ENCODE results near the gene GIMAP8.

GIMAP8 gene

DNA sequence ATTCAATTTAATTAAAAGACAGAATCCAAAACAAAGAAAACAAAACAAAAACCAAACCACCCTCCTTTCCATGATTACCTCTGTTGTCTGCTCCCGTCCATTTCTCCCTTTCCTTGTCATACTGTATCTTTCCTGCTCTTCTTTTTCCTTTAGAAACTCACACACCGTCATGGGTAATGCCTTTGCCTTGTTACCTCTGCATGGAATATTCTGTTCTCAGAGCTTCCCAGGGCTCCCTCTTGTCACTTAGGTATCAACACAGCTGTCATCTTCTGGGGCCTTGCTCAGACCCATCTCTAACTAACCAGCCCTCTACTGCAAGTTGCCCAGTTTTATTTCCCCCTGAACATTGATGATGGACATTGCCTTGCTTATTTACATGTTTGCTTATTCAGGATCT is 30.2 kb upstream of the GIMAP8 start:
- H3K36me3 Mint-ChIP-seq (ENCODE audit: low read depth): peaks cover 5% of the 10 kb centered on the region
- H3K27ac Mint-ChIP-seq: no peak overlapping the region
- peaks cover 9% of the 10 kb centered on the region for H3K4me1 Mint-ChIP-seq (ENCODE audit: low read depth)
- H3K9me3 Mint-ChIP-seq: no peaks in the 10 kb centered on the region
- no peak overlapping the region for H3K4me3 Mint-ChIP-seq
- H3K27me3 Mint-ChIP-seq (ENCODE audit: low read depth): peaks cover 10% of the 10 kb centered on the region

DNA sequence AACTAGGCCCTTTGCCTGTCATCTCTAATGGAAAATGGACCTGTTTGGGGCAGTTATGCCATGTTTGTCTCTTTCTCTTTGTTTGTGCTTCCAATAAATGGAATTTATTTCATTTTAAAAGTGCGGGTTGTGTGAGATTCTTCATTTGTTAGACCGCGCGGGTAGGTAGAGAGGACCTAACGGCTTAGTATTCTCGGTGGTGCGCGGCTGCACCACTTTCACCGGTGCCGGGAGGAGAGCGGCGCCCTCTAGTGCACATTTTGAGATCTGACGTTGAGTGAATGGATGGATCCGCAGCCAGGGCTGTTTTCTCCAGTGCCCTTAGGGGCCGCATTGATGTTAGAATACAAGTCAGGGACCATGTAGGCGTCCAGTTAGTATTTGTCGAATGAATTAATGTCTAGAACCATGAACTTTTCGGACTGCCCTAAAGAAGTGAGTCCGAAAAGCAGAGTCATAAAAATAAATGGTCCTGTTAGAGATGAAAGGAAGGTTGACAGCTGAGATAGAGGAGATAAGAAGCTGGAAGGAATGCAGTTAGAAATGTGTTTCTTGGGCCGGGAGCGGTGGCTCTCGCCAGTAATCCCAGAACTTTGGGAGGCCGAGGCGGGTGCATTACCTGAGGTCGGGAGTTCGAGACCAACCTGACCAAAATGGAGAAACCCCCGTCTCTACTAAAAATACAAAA is 29.3 kb upstream of the GIMAP8 start:
- H3K4me3 Mint-ChIP-seq: no peak overlapping the region
- H3K4me1 Mint-ChIP-seq (ENCODE audit: low read depth): peaks cover 9% of the 10 kb centered on the region
- peak overlapping the region; percentile 37 for H3K27ac Mint-ChIP-seq
- H3K36me3 Mint-ChIP-seq (ENCODE audit: low read depth): peaks cover 5% of the 10 kb centered on the region
- H3K27me3 Mint-ChIP-seq (ENCODE audit: low read depth): peaks cover 10% of the 10 kb centered on the region
- H3K9me3 Mint-ChIP-seq: no peaks in the 10 kb centered on the region

DNA sequence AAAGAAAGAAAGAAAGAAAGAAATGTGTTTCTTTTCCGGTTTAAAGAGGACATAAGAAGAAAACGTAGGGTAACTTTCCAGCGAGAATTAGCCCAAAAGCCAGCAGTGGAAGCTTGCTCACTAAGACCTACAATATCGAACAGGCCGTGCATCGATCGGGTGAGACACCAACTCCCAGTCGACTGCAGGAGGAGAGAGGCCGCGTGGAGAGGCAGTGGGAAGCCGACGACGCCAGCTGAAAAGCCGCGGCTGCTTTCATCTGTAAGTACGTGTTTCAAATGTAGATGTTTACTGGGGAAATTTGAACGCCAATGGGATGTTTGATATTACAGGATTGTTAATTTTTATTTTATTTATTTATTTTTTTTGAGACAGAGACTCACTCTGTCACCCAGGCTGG is 28.6 kb upstream of the GIMAP8 start:
- Mint-ChIP-seq H3K36me3 (ENCODE audit: low read depth) (peaks cover 5% of the 10 kb centered on the region), H3K4me3 (no peak overlapping the region), H3K9me3 (no peaks in the 10 kb centered on the region), H3K4me1 (ENCODE audit: low read depth) (peaks cover 9% of the 10 kb centered on the region), H3K27me3 (ENCODE audit: low read depth) (peaks cover 10% of the 10 kb centered on the region), H3K27ac (no peak overlapping the region)

DNA sequence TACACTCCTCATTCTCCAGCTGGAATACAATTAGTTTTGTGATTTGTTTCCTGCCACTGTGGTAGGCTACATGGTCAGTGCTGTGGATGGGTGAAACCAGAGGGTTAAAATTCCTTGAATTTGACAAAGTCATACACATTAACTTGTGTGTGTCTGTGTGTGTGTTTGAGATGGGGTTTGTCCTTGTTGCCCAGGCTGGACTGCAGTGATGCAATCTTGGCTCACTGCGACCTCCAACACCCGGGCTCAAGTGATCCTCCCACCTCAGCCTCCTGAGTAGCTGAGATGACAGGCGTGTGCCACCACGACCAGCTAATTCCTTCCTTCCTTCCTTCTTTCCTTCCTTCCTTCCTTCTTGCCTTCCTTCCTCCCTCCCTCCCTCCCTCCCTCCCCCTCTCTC is 24.8 kb upstream of the GIMAP8 start:
- Mint-ChIP-seq H3K9me3 (no peaks in the 10 kb centered on the region), H3K27me3 (ENCODE audit: low read depth) (peaks cover 4% of the 10 kb centered on the region), H3K27ac (no peak overlapping the region), H3K4me1 (ENCODE audit: low read depth) (peaks cover 12% of the 10 kb centered on the region), H3K4me3 (no peak overlapping the region), H3K36me3 (ENCODE audit: low read depth) (peaks cover 3% of the 10 kb centered on the region)

DNA sequence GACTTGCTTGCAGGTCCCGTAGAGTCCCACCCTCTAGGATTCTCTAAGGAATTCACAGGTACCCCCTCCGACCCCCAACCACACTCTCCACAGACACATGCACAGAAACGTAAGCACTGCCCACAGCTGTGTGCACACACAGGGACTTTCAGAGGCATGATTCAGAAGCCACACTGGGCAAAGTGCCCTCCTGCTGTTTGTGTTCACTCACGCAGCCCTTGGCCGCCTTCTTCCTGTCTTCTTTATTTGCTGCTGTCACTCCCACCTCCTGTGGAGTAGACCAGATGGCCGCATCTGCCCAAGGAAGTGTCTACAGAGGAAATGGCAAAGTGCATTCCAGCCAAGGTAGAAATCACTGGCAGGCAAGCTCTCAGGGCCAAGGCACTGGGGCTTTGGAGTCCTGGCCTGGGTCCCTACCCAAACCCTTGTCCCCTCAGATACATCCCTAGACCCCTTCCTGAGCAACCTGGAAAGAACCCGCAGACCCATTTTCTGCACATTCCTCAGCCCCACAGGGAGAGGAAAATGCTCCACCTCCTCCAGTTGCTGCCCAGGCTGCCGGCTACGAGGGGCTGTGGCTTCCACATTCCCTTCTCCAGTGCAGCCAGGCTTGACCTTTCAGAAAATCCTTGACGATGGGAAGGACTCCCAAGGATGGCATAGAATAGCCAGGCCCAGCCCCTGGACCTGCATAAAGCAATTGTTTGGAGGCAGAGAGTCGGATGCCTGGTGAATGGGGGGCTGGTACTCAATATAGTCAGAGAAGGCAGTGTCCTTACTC is 21.6 kb upstream of the GIMAP8 start:
- Mint-ChIP-seq H3K9me3 (no peaks in the 10 kb centered on the region), H3K27ac (no peak overlapping the region), H3K4me3 (no peak overlapping the region), H3K4me1 (ENCODE audit: low read depth) (peaks cover 20% of the 10 kb centered on the region), H3K27me3 (ENCODE audit: low read depth) (no peaks in the 10 kb centered on the region), H3K36me3 (ENCODE audit: low read depth) (peaks cover 1% of the 10 kb centered on the region)

DNA sequence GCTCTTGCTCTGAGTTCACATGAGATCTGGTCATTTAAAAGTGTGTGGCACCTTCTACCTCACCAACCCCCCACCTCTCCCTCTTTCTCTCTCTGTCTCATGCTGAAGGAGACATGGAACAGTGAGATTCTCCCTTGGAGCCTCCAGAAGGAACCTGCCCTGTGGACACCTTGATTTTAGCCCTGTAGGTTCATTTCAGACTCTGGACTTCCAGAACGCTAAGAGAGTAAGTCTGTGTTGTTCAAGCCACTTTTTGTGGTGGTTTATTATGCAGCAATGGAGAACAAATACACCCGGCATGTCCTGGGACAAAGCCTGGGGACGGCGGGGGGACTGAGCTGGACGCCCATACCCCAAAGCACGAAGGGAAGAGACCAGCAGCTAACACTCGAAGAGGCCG is 20.7 kb upstream of the GIMAP8 start:
- H3K36me3 Mint-ChIP-seq (ENCODE audit: low read depth): peaks cover 1% of the 10 kb centered on the region

DNA sequence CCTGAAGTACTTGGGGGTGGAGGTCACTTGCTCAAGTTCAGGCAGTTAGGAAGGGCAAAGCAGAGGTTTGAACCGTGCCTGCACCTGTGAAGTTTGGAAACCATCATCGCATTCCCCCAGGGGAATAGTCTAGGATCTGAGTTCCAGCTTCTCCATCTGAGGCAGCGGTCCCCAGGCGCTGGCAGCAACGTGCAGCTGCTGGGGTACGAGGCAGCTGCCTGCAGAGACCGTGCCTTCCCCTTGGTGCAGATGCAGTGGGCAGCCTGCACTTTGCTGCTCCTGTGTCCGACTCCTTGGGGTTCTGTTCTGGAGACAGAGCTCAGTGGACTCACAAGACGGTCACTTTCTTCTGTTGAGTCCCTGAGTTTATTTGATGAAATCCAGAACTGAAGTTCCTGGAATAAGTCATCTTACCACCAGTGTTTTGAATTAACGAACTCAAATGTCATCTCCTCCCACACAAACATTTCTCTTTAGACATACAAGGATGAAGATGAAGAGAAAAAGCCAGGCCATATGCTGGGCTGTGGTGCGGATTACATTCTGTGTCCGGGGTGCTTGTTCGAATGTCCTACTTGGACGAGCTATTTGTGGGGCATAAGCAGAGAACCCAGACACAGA is 19.9 kb upstream of the GIMAP8 start:
- no peak overlapping the region for H3K4me3 Mint-ChIP-seq
- no peaks in the 10 kb centered on the region for H3K27me3 Mint-ChIP-seq (ENCODE audit: low read depth)
- no peaks in the 10 kb centered on the region for H3K9me3 Mint-ChIP-seq

More for the DNA sequence above, 20.7 kb upstream of the GIMAP8 start:
- no peak overlapping the region for H3K4me3 Mint-ChIP-seq
- peaks cover 24% of the 10 kb centered on the region for H3K4me1 Mint-ChIP-seq (ENCODE audit: low read depth)
- no peaks in the 10 kb centered on the region for H3K9me3 Mint-ChIP-seq
- H3K27ac Mint-ChIP-seq: no peak overlapping the region
- no peaks in the 10 kb centered on the region for H3K27me3 Mint-ChIP-seq (ENCODE audit: low read depth)

DNA sequence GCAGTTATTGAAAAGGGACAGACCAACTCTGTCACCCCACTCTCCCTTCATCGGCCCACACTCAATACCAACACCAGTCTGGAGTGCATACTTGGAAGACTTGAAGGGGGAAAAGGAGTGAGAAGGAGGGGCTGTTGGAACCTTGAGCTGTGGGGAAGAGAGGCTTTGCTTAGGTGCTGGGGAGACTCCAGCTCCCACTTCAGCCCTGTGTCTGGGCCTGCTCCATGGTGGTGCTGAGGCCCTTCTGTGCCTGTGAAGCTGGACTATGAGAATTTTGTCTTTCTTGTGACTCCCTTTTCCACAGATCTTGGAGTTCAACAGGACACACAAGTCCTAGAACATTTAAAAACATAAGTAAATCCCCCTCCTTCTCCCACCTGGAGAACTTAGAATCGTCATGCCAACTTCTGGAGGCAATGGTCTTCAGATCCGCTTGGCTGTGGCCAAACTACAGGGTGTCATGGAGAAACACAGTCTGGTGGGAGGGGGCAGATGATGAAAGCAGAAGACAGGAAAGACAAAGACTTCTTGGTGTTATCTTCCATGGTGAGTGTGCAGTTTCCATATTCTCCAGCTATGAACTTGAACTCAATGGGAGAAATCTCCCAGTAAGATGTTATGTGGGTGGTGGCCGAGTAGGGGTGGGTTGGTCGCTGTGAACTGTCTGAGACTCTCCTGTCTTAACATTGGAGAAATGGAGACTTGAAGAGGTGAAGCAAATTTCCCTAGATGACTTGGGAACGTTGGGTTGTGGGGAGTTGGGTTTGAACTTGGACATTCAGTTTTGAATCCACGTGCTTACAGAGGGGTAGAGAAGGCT is 18.4 kb upstream of the GIMAP8 start:
- Mint-ChIP-seq H3K9me3 (no peaks in the 10 kb centered on the region), H3K36me3 (ENCODE audit: low read depth) (peaks cover 4% of the 10 kb centered on the region), H3K27me3 (ENCODE audit: low read depth) (no peaks in the 10 kb centered on the region), H3K27ac (no peak overlapping the region), H3K4me1 (ENCODE audit: low read depth) (peaks cover 31% of the 10 kb centered on the region), H3K4me3 (no peak overlapping the region)

More for the DNA sequence above, 19.9 kb upstream of the GIMAP8 start:
- H3K27ac Mint-ChIP-seq: no peak overlapping the region
- H3K4me1 Mint-ChIP-seq (ENCODE audit: low read depth): peaks cover 26% of the 10 kb centered on the region
- H3K36me3 Mint-ChIP-seq (ENCODE audit: low read depth): peaks cover 1% of the 10 kb centered on the region

DNA sequence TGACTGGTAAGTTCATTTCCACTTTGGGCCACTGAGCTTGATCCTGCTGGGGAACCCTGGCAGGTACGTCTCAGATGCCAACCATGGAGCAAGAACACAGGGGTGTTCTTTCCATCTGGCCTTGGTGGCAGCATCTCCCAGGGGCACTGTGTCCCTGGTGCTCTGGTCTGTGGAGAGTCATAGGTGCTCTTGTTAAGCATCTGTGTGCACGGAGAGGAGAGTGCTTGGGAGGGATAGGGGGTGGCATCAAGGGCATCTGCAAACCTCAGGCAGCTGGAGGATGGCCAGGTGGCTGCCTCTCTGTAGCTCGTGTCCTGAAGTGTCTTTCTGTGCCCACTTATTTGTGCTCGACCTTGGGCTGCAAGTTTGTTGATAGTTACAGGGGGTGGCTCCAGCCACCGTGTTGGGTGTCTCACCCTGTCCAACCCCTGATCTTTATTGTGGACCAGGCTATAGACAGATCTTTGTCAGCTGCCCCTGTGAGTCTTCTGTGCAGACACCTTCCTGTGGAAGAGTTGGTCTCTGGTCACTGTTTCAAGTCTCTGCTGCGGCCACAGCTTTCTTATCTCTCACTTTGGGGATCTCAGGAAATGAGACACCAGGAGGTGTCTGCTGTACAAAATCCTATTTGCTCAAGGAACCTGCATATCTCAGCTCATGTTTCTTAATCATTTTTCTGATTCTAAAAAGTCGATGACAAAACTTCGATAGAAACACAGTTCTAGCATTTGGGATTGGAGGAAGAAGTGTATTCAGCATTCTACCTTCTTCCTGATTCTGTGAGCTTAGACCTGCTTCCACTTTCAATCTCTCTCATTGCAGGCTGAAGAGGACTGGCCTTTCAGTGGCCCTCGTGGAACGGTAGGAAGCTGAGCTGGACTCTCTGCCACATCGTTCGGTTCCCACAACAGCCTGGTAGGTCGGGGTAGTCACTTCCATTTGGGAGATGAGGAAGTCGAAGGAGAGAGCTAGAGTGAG is 17.2 kb upstream of the GIMAP8 start:
- Mint-ChIP-seq H3K4me1 (ENCODE audit: low read depth) (peaks cover 31% of the 10 kb centered on the region), H3K9me3 (no peaks in the 10 kb centered on the region), H3K27ac (peak overlapping the region; percentile 86), H3K4me3 (peak overlapping the region; percentile 81), H3K27me3 (ENCODE audit: low read depth) (no peaks in the 10 kb centered on the region), H3K36me3 (ENCODE audit: low read depth) (peaks cover 4% of the 10 kb centered on the region)

DNA sequence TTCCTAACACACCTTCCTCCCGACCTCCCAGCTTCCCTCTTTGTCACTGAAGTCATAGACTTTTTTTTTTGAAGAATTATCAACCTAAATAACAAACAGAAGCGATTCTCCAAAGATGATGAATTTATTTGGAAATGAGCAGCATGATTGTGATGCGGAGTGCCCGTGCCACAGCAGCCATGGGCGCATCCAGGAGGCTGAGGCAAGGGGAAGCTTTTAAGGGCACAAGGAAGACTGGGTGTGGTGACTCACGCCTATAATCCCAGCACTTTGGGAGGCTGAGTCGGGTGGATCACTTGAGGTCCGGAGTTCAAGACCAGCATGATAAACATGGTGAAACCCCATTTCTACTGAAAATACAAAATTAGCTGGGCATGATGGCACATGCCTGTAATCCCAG is 16.2 kb upstream of the GIMAP8 start:
- H3K4me1 Mint-ChIP-seq (ENCODE audit: low read depth): peaks cover 30% of the 10 kb centered on the region
- no peaks in the 10 kb centered on the region for H3K9me3 Mint-ChIP-seq
- H3K36me3 Mint-ChIP-seq (ENCODE audit: low read depth): peaks cover 4% of the 10 kb centered on the region
- peak overlapping the region; percentile 81 for H3K4me3 Mint-ChIP-seq
- H3K27me3 Mint-ChIP-seq (ENCODE audit: low read depth): no peaks in the 10 kb centered on the region
- no peak overlapping the region for H3K27ac Mint-ChIP-seq

DNA sequence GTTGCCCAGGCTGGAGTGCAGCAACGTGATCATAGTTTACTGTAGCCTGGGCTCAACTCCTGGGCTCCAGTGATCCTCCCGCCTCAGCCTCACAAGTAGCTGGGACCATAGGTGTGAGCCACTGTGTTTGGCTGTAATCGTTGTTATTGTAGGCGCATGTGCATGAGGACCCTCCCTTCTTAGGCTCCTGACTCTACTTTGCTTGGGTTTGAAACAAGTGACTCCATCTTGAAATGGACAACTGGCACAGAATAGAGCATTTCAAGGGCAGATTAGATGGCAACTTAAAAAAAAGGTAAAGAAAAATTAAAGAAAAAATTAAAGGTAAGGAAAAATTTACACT is 15.4 kb upstream of the GIMAP8 start:
- no peaks in the 10 kb centered on the region for H3K27me3 Mint-ChIP-seq (ENCODE audit: low read depth)
- no peak overlapping the region for H3K4me3 Mint-ChIP-seq
- H3K27ac Mint-ChIP-seq: no peak overlapping the region
- H3K36me3 Mint-ChIP-seq (ENCODE audit: low read depth): peaks cover 6% of the 10 kb centered on the region
- peaks cover 36% of the 10 kb centered on the region for H3K4me1 Mint-ChIP-seq (ENCODE audit: low read depth)
- H3K9me3 Mint-ChIP-seq: no peaks in the 10 kb centered on the region

DNA sequence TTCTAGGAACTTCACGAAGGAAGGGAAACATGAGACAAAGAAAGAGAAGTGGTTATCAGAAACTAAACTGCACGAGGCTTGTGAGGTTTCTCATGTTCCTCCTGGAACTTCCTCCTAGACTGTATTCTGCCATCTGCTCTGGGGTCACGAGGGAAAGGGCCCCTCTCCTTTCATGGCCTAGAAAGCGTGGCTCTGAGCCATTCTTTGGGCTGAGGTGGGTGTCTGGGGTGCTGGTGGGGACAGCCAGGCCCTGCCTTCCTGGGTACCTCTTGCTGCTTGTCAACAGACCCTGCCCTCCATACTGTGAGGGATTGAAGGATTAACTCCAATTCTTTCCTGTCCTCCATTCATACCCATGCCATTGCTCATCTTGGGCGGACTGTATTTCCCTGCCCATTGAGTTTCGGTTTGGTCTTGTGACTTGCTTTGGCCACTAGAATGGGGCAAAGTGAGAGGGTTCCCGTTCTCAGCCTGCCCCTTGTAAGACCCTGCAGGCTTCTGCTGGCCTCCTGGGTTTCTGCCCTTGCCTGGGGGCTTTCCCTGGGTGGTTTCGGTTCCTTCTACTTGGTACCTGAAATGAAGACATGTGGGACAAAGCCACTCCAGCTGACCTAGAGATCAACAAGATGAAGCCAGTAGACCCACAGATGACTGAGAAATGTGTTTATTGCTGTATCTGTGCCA is 14.9 kb upstream of the GIMAP8 start:
- H3K36me3 Mint-ChIP-seq (ENCODE audit: low read depth): peaks cover 10% of the 10 kb centered on the region
- H3K27ac Mint-ChIP-seq: no peak overlapping the region
- no peaks in the 10 kb centered on the region for H3K27me3 Mint-ChIP-seq (ENCODE audit: low read depth)
- H3K9me3 Mint-ChIP-seq: no peaks in the 10 kb centered on the region
- peak overlapping the region; percentile 2 for H3K4me3 Mint-ChIP-seq
- H3K4me1 Mint-ChIP-seq (ENCODE audit: low read depth): peaks cover 41% of the 10 kb centered on the region

DNA sequence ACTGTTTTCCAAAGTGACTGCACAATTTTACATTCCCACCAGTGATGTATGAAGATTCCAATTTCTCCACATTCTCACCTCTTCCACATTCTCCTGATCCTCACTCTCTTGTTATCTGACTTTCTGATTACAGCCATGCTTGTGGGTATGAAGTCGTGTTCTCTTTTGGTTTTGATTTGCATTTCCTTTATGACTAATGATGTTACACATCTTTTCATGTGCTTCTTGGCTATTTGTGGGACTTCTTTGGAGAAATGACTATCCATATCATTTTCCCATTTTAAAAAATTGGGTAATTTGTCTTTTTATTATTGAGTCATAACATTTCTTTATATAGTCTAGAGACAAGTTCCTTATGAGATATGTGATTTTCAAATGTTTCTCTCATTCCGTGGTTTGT is 10.5 kb upstream of the GIMAP8 start:
- peak overlapping the region; percentile 40 for H3K4me3 Mint-ChIP-seq
- peaks cover 32% of the 10 kb centered on the region for H3K36me3 Mint-ChIP-seq (ENCODE audit: low read depth)
- H3K27ac Mint-ChIP-seq: peak overlapping the region; percentile 4
- no peaks in the 10 kb centered on the region for H3K27me3 Mint-ChIP-seq (ENCODE audit: low read depth)
- peaks cover 28% of the 10 kb centered on the region for H3K4me1 Mint-ChIP-seq (ENCODE audit: low read depth)
- H3K9me3 Mint-ChIP-seq: peaks cover 14% of the 10 kb centered on the region
